GM10248 (cell line): ENCODE measurements around the gene RPA1.

ENCODE experiments used
- CTCF ChIA-PET: fragments of 300-600 bp; sonication (Branson Sonifier 250); formaldehyde crosslinking; extraction: SDS; loops from one replicate; lab custom pipeline; 2021; ENCODE audit warnings: antibody characterized with exemption; lab: Yijun Ruan, JAX
- POLR2A ChIA-PET: fragments of 350-650 bp; sonication (Branson Sonifier 250); formaldehyde crosslinking; extraction: SDS; loops from one replicate; lab custom pipeline; 2020; ENCODE audit warnings: antibody characterized with exemption; lab: Yijun Ruan, JAX
- DNase-seq: peaks from one replicate; pipeline ENCODE4 v3.0.0; 2012; ENCODE audit errors: extremely low spot score
- TF ChIP-seq, protein P1 (sequence below): IDR thresholded peaks from 2 replicates; pipeline ENCODE4 v1.5.1; 2012; ENCODE audit warnings: mild to moderate bottlenecking, low read depth; ENCODE audit errors: extremely low read depth, missing control alignments, control extremely low read depth

The RPA1 gene

DNA sequence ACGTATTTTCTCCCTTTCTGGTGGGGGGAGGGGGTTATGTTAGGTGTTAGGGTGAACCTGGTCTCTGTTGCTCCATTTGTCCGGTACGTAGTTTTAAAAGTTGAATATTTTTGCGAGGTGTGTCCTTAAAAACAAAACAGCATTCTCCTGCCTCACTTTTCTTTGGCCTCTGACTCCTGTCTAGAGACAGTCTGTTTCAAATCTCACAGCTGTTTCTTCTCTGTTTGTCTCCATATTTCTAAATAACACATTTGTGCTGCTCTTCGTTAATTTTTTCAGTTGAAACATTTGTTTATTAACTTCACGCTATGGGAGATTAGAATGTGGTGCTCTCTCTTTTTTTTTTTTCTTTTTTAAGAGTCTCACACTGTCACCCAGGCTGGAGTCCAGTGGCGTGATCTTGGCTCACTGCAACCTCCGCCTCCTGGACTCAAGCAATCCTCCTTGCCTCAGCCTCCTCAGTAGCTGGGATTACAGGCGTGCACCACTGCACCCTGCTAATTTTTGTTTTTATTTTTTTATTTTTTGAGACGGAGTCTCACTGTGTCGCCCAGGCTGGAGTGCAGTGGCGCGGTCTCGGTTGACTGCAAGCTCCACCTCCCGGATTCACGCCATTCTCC is 31.7 kb downstream of the RPA1 start:
- TF ChIP-seq, protein P1, sequence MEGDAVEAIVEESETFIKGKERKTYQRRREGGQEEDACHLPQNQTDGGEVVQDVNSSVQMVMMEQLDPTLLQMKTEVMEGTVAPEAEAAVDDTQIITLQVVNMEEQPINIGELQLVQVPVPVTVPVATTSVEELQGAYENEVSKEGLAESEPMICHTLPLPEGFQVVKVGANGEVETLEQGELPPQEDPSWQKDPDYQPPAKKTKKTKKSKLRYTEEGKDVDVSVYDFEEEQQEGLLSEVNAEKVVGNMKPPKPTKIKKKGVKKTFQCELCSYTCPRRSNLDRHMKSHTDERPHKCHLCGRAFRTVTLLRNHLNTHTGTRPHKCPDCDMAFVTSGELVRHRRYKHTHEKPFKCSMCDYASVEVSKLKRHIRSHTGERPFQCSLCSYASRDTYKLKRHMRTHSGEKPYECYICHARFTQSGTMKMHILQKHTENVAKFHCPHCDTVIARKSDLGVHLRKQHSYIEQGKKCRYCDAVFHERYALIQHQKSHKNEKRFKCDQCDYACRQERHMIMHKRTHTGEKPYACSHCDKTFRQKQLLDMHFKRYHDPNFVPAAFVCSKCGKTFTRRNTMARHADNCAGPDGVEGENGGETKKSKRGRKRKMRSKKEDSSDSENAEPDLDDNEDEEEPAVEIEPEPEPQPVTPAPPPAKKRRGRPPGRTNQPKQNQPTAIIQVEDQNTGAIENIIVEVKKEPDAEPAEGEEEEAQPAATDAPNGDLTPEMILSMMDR: no peak
- DNase-seq: no peak
- ChIA-PET CTCF (interaction anchor here (1.0 to 1.5 kb wide), 6 partner anchors 10 to 140 kb away, joined by 3 to 5 read pairs (median 3); no protein-coding TSS in a partner anchor), POLR2A (no interaction called here)

DNA sequence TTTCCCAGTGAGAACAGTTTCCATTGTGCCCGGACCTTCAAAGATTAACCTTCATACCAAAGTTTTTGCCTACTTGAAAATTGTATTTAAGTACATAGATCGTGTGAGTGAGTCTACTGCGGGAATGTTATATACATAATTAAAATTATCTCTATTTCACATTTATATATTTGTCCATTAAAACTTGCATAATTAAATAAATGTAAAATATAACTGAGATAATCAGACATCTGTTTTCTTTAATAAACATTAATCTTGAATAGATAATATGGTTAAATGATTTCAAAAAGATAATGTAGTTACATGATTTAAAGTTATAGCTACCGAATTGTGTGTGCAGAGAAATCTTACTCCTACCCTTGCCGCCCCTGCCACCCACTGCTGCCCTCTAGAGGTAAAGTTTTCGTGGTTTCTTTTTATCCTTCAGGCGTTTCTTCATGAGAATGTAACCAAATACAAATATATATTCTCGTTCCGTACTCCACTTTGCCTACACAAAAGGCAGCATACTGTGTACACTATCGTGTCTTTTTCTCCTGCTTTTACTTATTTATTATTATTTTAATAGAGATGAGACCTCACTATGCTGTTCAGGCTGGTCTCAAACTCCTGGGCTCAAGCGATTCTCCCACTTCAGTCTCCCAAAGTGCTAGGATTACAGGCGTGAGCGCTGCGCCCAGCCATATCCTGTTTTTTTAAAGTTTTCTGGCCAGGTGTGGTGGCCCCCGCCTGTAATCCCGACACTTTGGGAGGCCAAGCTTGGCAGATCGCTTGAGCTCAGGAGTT is 35.6 kb downstream of the RPA1 start:
- TF ChIP-seq, protein P1: peak; percentile 42
- POLR2A ChIA-PET: no interaction called here

DNA sequence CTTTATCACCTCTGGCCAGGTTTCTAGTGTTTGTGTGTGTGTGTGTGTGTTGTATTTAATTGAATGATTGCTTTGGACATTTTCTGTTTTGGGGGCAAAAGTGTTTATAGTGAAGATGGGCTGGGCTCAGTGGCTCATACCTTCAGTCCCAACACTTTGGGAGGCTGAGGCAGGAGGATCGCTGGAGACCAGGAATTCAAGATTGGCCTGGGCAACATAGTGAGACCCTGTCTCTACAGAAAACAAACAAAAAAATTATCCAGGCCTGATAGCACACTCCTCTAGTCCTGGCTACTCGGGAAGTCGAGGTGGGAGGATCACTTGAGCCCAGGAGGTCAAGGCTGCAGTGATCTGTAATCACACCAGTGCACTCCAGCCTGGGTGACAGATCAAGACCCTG is 37.5 kb downstream of the RPA1 start:
- TF ChIP-seq, protein P1: no peak
- DNase-seq: no peak
- POLR2A ChIA-PET: no interaction called here
- CTCF ChIA-PET: interaction anchor here (1.1 to 2.4 kb wide), 4 partner anchors 14 to 151 kb away, joined by 3 to 7 read pairs (median 6); no protein-coding TSS in a partner anchor

More for the DNA sequence above, 35.6 kb downstream of the RPA1 start:
- CTCF ChIA-PET: interaction anchor here (0.7 to 2.6 kb wide), 12 partner anchors 8 to 291 kb away, joined by 3 to 16 read pairs (median 4); no protein-coding TSS in a partner anchor
- peak; percentile 59 for DNase-seq

DNA sequence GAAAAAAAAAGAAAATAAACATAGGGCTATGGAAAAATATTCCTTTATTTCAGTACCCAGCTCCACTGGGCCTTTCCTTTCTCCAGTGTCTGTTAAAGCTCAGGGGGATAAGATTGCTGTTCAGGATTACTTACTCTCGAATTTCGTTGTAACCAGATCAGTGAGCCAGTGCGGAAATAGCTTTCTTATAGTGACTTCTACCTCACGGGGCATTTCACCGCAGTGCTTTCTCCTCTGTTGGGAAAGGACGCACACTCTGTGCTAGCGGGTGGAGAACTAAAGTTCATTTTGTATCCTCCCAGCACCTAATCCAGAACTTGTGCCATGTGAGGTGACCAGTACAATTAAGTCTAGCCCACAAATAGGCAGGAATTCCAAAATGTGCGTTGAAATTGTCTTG is 38.3 kb downstream of the RPA1 start:
- TF ChIP-seq, protein P1: no peak
- ChIA-PET CTCF (interaction anchor here (0.9 to 2.4 kb wide), 3 partner anchors 13 to 146 kb away, joined by 3 to 7 read pairs (median 4); no protein-coding TSS in a partner anchor), POLR2A (no interaction called here)
- no peak for DNase-seq

DNA sequence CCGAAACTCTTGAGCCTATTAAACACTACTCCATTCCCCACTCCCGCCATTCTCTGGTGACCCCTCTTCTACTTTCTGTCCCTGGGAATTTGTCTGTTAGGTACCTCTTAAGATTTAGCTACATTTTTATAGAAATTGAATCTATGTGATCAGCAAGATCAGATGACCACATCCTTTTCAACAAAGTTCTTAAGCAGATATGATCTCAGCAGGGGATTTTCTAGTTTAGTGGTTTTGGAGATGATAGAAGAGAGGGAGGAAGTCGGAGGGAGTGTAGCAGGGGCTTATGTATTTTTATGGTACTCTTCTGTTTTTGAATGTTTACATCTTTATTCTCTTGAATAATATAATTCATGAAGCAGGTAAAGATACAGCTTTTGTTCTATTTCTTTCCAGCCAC is 40.8 kb downstream of the RPA1 start:
- ChIA-PET POLR2A (no interaction called here), CTCF (interaction anchor here (0.9 to 2.0 kb wide), 4 partner anchors 8 to 98 kb away, joined by 3 to 5 read pairs (median 4); no protein-coding TSS in a partner anchor)
- TF ChIP-seq, protein P1: no peak
- no peak for DNase-seq

DNA sequence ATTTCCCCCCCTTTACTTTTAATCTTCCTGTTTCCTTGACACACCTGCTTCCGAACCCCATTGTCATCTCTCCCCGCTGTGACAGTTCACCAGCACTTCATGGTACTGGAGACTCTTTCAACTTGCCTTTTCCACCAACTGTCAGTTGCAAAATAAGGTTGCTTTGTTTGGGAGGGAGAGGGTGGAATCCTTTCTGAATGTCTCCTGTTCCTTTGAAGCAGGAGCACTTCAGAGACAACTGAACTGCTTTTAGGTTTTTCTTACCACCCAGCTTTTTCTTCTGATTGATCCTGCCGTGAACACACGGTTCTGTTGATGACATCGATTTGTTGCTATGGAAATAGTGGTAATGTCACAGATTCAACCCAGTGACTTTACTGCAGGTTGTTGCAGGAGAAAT is 42.0 kb downstream of the RPA1 start:
- no peak for DNase-seq
- ChIA-PET POLR2A (no interaction called here), CTCF (interaction anchor here (1.7 to 2.0 kb wide), 2 partner anchors 9 to 10 kb away, joined by 3 to 4 read pairs; no protein-coding TSS in a partner anchor)
- TF ChIP-seq, protein P1: no peak
